Smooth muscle cell of the brain vasculature (primary cell): Measurements from ENCODE around the gene NDUFV2.
"Not testable (repeated sequence)": the region's sequence is repeated elsewhere in the genome, so short reads cannot be mapped to it uniquely, and the experiment has no call there.

Experiments
- DNase-seq: peaks from one replicate; pipeline ENCODE4 v3.0.0-alpha.2; 2012; ENCODE audit warnings: low read depth, low spot score

The NDUFV2 gene

GRCh38 chr18:9153256-9153655 is 50.8 kb downstream of the NDUFV2 start:
- no peak for DNase-seq

DNA sequence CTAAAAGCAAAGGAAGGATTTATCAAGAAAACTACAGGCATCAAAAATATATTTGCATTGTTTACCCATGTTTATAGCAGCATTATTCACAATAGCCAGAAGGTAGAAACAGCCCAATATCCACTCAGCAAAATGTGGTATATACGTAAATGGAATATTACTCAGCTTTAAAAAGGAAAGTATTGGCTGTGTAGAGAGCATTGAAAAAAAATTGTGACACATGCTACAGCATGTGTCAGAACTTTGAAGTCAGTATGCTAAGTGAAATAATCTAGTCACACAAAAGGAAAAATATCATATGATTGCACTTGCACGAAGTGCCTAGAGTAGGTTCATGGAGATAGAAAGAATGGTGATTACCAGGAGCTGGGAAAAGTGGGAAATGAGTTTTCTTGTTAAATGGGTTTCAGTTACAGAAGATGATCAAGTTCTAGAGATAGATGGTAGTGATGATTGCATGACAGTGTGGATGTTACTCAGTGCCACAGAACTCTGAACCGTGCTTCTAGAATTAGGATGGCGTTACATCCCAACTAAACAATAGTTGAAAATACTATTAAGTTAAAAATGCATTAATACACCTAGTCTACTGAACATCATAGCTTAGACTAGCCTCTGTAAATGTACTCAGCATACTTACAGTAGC is 54.2 kb downstream of the NDUFV2 start:
- DNase-seq: no peak

GRCh38 chr18:9157806-9158205 is 55.3 kb downstream of the NDUFV2 start:
- no peak for DNase-seq

DNA sequence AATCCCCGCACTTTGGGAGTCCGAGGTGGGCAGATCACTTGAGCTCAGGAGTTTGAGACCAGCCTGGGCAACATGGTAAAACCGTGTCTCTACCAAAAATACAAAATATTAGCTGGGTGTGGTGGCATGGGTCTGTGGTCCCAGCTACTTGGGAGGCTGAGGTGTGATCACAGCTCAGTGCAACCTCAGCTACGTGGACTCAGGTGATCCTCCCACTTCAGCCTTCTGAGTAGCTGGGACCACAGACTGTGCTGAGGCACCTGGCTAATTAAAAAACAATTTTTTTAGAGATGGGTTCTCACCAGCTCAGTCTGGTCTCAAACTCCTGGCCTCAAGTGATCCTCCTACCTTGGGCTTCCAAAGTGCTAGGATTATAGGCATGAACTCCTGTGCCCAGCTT is 57.5 kb downstream of the NDUFV2 start:
- no peak for DNase-seq

- DNase-seq: not testable (repeated sequence)
Measured at GRCh38 chr18:9162663-9163062, 60.2 kb downstream of the NDUFV2 start.

DNA sequence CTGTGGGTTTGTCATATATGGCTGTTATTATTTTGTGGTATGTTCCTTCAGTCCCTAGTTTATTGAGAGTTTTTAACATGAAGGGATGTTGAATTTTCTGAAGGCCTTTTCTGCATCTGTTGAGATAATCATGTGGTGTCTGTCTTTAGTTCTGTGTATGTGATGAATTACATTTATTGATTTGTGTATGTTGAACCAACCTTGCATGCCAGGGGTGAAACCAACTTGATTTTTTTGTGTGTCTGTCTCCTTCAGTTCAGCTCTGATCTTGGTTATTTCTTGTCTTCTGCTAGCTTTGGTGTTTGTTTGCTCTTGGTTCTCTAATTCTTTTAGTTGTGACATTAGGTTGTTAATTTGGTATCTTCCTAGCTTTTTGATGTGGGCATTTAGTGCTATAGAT is 61.6 kb downstream of the NDUFV2 start:
- not testable (repeated sequence) for DNase-seq

DNA sequence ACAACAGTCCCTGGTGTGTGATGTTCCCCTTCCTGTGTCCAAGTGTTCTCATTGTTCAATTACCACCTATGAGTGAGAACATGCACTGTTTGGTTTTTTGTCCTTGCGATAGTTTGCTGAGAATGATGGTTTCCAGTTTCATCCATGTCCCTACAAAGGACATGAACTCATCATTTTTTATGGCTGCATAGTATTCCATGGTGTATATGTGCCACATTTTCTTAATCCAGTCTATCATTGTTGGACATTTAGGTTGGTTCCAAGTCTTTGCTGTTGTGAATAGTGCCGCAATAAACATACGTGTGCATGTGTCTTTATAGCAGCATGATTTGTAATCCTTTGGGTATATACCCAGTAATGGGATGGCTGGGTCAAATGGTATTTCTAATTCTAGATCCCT is 63.4 kb downstream of the NDUFV2 start:
- DNase-seq: not testable (repeated sequence)

- not testable (repeated sequence) for DNase-seq
Measured at GRCh38 chr18:9169515-9169914, 67.0 kb downstream of the NDUFV2 start.

- DNase-seq: not testable (repeated sequence)
Measured at GRCh38 chr18:9171919-9172318, 69.4 kb downstream of the NDUFV2 start.

DNA sequence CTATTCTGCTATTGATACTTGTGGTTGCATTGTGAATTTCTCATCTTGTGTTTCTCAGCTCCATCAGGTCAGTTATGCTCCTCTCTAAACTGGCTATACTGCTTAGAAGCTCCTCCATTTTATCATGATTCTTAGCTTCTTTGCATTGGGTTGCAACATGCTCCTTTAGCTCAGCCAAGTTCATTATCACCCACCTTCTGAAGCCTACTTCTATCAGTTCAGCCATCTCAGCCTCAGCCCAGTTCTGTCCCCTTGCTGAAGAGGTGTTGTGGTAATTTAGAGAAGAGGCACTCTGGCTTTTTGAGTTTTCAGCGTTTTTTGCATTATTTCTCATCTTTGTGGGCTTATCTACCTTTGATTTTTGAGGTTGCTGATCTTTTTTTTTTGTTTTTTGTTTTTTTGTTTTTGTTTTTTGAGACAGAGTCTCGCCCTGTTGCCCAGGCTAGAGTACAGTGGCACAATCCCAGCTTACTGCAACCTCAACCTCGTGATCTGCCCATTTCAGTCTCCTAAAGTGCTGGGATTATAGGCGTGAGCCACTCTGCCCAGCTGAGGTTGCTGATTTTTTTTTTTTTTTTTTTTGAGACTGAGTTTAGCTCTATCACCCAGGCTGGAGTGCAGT is 70.1 kb downstream of the NDUFV2 start:
- no peak for DNase-seq

- DNase-seq: no peak
Measured at GRCh38 chr18:9173770-9174233, 71.3 kb downstream of the NDUFV2 start.

DNA sequence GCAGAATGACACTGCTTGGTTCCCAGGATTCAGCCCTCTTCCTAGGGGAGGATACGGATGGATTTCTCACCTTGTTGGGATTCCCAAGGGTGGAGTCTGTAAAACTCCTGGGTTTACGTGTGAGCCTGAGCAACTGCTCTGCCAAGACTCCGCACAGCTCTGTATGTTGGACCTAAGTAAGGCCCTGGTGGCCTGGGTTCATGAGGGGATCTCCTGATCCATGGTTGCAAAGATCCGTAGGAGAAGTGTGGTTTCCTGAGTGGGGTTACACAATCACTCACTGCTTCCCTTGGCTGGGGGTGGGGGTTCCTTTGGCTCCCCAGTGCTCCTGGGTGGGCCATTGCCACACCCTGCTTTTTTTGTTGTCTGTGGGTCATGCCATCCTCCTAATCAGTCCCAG is 71.8 kb downstream of the NDUFV2 start:
- DNase-seq: no peak

GRCh38 chr18:9175115-9175514 is 72.6 kb downstream of the NDUFV2 start:
- no peak for DNase-seq

- DNase-seq: no peak
Measured at GRCh38 chr18:9177031-9177430, 74.5 kb downstream of the NDUFV2 start.

- no peak for DNase-seq
Measured at GRCh38 chr18:9177466-9177865, 75.0 kb downstream of the NDUFV2 start.

- DNase-seq: no peak
Measured at GRCh38 chr18:9178557-9178956, 76.1 kb downstream of the NDUFV2 start.

DNA sequence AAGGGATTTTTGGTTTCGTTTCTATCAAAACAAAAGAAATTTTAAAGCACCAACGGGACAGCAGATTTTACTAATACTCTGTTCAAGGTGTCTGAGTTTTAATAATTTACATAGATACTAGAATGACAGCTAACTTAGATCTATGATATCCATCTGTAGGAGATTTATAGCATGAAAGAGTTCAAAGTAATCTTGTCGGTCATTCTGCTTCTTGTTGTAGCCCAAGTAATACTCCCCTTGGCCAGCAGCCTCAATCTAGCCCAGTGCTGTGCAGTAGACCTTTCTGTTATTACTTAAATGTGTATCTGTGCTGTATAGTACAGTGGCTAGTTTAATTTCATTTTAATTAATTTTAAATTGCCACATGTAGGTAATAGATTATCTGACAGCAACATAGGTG is 78.8 kb downstream of the NDUFV2 start:
- no peak for DNase-seq

DNA sequence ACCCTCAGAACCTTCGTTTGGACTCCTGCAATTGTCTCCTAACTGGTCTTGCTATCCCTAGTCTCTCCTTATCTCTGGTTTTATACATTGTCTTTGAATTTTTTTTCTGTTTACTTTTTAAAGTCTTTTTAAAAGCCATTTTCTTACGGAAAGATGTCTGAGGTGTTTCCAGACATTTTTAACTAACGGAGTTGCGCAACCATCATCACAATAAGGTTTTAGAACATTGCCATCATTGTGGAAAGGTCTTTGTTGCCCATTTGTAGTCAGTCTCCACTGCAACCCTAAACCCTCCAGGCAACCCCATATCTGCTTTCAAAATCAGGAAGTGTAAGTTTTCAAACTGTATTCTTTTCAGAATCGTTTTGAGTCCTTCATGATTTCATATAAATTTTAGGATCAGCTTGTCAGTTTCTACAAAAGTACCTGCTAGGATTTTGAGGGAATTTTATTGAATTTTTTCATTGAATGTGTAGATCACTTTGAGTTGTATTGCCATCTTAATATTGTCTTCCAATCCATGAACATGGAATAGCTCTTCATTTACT is 80.4 kb downstream of the NDUFV2 start:
- no peak for DNase-seq
